NK-92 (cell line): Measurements from ENCODE around the gene RPTOR.

Experiments
- DNase-seq: peaks from one replicate; lab custom pipeline; 2025; ENCODE audit not compliant: unreplicated experiment; lab: John Stamatoyannopoulos, UW

RPTOR gene

GRCh38 chr17:80778716-80779115 lies 234.1 kb downstream of the RPTOR start:
- no peak for DNase-seq

GRCh38 chr17:80779336-80779735 lies 234.7 kb downstream of the RPTOR start:
- DNase-seq: no peak

GRCh38 chr17:80779961-80780380 lies 235.3 kb downstream of the RPTOR start:
- no peak for DNase-seq

- no peak for DNase-seq
Observed at GRCh38 chr17:80780381-80781198, 236.0 kb downstream of the RPTOR start.

GRCh38 chr17:80781211-80781610 lies 236.6 kb downstream of the RPTOR start:
- no peak for DNase-seq

DNA sequence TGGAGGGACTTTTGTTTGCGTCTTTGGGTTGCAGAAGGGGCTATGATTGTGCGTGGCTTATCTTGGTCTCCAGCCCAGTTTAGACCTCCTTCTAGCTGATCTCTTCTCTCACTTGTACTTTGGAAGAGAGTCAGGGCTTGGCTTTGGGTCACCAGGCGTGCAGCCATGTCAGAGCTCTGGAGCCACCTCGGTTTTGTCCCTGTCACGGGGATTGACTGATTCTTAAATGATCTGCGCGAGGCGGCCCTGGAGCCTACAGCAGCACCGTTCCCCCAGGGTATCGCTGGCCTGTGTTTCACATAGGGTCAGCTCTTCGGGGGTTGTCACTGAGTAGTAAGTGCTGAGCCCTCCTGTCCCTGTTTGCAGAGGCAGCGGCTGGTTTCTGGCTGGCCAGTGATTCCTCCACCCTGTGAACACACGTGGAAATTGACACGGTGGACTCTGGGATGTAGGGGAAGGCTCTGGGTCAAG lies 237.2 kb downstream of the RPTOR start:
- DNase-seq: no peak

GRCh38 chr17:80782536-80783427 lies 238.1 kb downstream of the RPTOR start:
- no peak for DNase-seq

DNA sequence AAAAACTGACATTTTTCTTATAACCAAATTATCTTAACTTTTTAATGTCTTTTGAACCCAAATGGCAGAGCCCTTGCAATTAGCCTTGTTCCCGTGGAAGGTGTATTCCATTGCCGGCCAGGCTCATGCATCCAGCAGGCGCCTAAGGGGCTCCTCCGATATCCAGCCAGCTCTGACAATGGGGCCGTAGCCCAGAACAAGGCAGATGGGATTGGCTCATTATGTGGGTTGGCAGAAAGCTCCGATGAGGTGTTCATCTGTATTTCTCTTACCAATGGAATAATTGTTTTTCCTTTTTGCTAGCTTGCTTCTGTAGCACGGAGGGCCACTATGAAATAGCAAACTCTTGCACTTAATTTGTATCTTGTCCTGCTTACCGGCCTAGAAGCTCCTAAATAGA lies 238.8 kb downstream of the RPTOR start:
- no peak for DNase-seq

- DNase-seq: no peak
Observed at GRCh38 chr17:80783971-80784370, 239.3 kb downstream of the RPTOR start.

- DNase-seq: no peak
Observed at GRCh38 chr17:80785477-80786178, 241.0 kb downstream of the RPTOR start.

- DNase-seq: no peak
Observed at GRCh38 chr17:80786470-80786869, 241.8 kb downstream of the RPTOR start.

DNA sequence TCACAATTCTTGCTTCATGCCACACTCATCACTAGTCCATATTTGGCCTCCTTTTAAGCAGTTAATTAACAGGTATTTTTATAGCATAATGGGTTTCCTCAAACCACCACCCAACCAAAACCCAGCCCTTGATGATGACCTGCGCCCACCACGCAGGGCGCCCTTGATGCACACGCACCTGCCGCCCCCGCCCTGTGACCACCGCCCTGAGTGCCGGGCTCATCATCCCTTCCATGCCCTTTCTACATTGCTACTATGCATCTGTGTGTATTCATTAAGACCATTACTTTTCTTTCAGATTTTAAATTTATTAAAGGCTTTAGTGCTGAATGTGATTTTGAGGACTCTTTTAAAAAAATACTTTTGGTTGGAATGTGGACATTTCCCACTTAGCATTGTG lies 242.2 kb downstream of the RPTOR start:
- DNase-seq: no peak

DNA sequence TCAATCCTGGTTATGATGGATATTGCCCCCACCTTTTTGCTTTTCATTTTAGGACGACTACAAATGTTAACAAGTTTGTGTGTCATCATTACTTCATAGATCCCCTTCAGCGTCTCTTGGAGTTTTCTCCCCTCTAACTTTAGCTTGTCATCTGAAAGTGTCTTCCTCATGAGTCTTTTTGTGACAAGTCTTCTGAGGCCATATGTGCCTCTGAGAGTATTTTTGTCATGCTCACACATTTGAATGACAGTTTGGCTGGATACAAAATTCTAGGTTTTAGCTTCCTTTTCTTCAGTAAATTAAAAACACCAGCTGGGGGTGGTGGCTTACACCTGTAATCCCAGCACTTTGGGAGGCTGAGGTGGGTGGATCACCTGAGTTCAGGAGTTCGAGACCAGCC lies 243.2 kb downstream of the RPTOR start:
- DNase-seq: no peak

DNA sequence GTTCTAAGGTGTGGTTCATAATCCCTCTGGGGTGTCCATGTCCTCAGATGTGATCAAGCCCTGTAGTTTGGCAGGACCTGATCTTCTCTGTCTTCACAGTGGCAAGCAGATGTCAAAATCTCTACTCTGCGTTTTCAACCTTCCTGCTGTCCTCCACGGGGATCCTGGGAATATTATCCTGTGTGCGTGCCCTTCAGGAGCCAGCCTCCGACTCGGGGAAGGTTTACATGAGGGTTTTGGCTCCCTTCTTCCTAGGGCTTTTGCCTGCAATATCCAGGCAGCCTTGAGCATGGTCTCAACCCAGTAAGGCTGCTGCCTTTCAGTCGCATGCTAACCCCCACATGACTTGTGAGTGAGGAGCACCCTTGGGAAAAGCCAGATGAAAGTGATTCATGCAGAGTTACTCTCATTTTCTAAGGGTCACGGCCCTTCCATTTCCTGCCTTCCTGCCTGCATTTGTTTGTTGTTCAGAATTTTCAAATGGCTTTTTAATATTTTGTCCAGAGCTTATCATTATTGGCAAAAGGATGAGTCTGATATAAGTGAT lies 244.8 kb downstream of the RPTOR start:
- no peak for DNase-seq

DNA sequence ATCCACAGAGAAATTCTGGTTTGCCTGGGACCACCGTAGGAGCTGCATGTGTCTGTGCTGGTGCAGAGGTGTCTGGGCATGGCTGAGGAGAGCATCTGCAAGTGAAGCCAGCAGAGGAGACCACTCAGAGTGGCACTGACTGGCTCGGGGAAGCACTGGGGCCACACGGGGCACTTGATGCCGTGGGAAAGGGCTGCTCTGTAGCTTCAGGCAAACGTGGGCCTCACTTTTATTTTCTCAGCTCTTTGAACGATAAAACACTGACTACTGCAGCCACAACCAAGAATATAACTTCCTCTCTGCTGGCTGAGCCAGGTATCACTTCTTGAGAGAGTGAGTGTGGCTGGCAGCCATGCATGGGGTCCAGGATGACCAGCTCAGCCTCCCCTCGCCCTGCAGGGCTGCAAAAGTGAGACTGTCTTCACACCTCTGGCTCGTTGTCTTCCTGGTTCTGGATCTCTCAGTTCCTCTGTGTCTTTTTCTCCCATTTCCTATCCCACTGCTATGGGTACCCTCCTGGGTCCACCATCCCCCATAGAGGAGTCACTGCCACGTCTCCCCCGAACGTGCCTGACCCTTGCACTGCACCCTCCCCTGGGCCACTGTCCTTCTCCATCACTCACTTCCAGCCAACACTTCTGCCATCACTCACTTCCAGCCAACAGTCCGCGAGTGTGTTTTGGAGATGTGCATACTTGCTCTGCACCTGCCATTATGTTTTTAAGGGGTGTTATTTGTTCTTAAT lies 245.6 kb downstream of the RPTOR start:
- no peak for DNase-seq

- DNase-seq: no peak
Observed at GRCh38 chr17:80790981-80791742, 246.5 kb downstream of the RPTOR start.

GRCh38 chr17:80791758-80792284 lies 247.2 kb downstream of the RPTOR start:
- no peak for DNase-seq

DNA sequence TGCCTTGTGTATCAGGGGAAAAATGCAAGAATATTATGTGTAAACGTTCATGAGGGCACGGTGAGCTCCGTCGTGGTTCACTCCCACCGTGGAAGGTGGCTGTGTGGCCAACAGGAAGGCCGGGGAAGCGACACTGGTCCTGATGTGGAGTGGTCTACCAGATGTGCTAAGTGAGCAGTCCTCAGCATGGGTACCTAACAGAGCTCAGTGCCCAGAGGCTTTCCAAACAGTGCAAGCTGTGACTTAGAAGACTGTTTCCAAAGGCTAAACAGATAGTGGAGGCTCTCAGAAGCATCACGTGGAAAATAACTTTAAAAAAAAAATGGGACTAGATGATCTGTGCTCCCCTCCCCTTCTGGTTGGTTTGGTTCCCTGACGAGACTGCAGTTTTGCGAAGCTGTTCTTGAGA lies 247.7 kb downstream of the RPTOR start:
- no peak for DNase-seq

DNA sequence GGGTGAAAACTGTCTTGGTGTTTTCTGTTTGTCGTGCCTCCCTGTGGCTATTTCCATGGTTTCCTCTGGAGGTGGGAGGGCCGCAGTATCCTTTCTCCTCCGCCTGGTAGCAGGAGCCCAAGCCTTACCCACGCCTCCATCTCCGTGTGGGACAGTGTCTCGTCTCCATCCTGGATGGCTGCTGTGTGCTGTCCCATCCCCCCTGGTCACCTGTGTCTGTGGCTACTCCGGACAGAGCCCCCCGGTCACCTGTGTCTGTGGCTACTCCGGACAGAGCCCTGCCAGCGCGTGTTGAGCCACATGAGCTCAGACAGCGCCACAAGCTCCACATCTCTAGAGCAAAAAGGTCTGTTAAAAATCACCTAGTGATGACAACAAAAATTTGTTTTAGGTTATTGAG lies 248.8 kb downstream of the RPTOR start:
- no peak for DNase-seq
